Measurements from ENCODE around the gene IL26. TPM values are rescaled to one million over a fixed set of nuclear protein-coding genes. Genes with fewer than 3 reads are reported as not detected.

IL26 gene
- total RNA-seq, 8 experiments from 2014 or later: not detected

- 17 to 100% (median 87%) methylated on average over 1 to 2 of the region's 2 CpGs for whole genome bisulfite sequencing, 10 experiments
- in situ Hi-C loops (cut with MboI; ENCODE audit: low pct_unique_long_range_greater_than_20kb in 2 of 9, low sequenced_read_pairs in 9 of 9, unreplicated experiment in 9 of 9): no loop called here
- no peak for ATAC-seq (replicated peaks in 6 of 8)
Measured at GRCh38 chr12:68235576-68235975, 10.0 kb upstream of the IL26 start.

GRCh38 chr12:68234140-68234539, 8.5 kb upstream of the IL26 start:
- H3K4me3 ChIP-seq: no peak overlapping the region
- H3K4me1 ChIP-seq (replicated peaks in 1 of 2): no peaks in the 10 kb centered on the region
- H3K27ac ChIP-seq: no peak overlapping the region
- 40 to 100% (median 61%) methylated on average over 1 to 2 of the region's 2 CpGs; no CpG with 5 or more reads in 4 of the 10 experiments for WGBS, 10 experiments
- ATAC-seq (replicated peaks in 6 of 8): no peak
- in situ Hi-C loops (cut with MboI; ENCODE audit: low pct_unique_long_range_greater_than_20kb in 2 of 9, low sequenced_read_pairs in 9 of 9, unreplicated experiment in 9 of 9): no loop called here

More at GRCh38 chr12:68235576-68235975, 10.0 kb upstream of the IL26 start:
- no peaks in the 10 kb centered on the region for H3K4me1 ChIP-seq (replicated peaks in 1 of 2)
- no peak overlapping the region for H3K27ac ChIP-seq
- H3K4me3 ChIP-seq: no peak overlapping the region

- no peaks in the 10 kb centered on the region for H3K4me1 ChIP-seq (replicated peaks in 1 of 2)
- no peak overlapping the region for H3K4me3 ChIP-seq
- no peak overlapping the region for H3K27ac ChIP-seq
- no peak for ATAC-seq (replicated peaks in 6 of 8)
- 19 to 87% (median 61%) methylated on average over 3 to 5 of the region's 5 CpGs for WGBS, 10 experiments
- in situ Hi-C loops (cut with MboI; ENCODE audit: low pct_unique_long_range_greater_than_20kb in 2 of 9, low sequenced_read_pairs in 9 of 9, unreplicated experiment in 9 of 9): no loop called here
Measured at GRCh38 chr12:68233498-68233897, 7.9 kb upstream of the IL26 start.

GRCh38 chr12:68231691-68232090, 6.1 kb upstream of the IL26 start:
- H3K4me3 ChIP-seq: no peak overlapping the region
- no peak for ATAC-seq (replicated peaks in 6 of 8)
- in situ Hi-C loops (cut with MboI; ENCODE audit: low pct_unique_long_range_greater_than_20kb in 2 of 9, low sequenced_read_pairs in 9 of 9, unreplicated experiment in 9 of 9): no loop called here
- WGBS, 10 experiments: 0 to 88% (median 68%) methylated on average over 1 to 3 of the region's 3 CpGs; no CpG with 5 or more reads in 3 of the 10 experiments
- no peak overlapping the region for H3K27ac ChIP-seq
- H3K4me1 ChIP-seq (replicated peaks in 1 of 2): no peaks in the 10 kb centered on the region

GRCh38 chr12:68231229-68231628, 5.6 kb upstream of the IL26 start:
- in situ Hi-C loops (cut with MboI; ENCODE audit: low pct_unique_long_range_greater_than_20kb in 2 of 9, low sequenced_read_pairs in 9 of 9, unreplicated experiment in 9 of 9): no loop called here
- ATAC-seq (replicated peaks in 6 of 8): no peak
- no peak overlapping the region for H3K27ac ChIP-seq

GRCh38 chr12:68229956-68230355, 4.3 kb upstream of the IL26 start:
- 0 to 100% (median 50%) methylated on average over 1 to 2 of the region's 2 CpGs; no CpG with 5 or more reads in 2 of the 10 experiments for WGBS, 10 experiments
- in situ Hi-C loops (cut with MboI; ENCODE audit: low pct_unique_long_range_greater_than_20kb in 2 of 9, low sequenced_read_pairs in 9 of 9, unreplicated experiment in 9 of 9): loop anchor here in 2 of 9 experiments (10.0 kb wide), 2 partner anchors 75 to 85 kb away; no protein-coding TSS in a partner anchor
- H3K4me1 ChIP-seq (replicated peaks in 1 of 2): no peaks in the 10 kb centered on the region
- H3K27ac ChIP-seq: no peak overlapping the region
- ATAC-seq (replicated peaks in 6 of 8): no peak
- no peak overlapping the region for H3K4me3 ChIP-seq

More at GRCh38 chr12:68231229-68231628, 5.6 kb upstream of the IL26 start:
- Histone ChIP-seq H3K4me3 (no peak overlapping the region), H3K4me1 (replicated peaks in 1 of 2) (no peaks in the 10 kb centered on the region)

GRCh38 chr12:68227356-68227755, 1.7 kb upstream of the IL26 start:
- in situ Hi-C loops (cut with MboI; ENCODE audit: low pct_unique_long_range_greater_than_20kb in 2 of 9, low sequenced_read_pairs in 9 of 9, unreplicated experiment in 9 of 9): loop anchor here in 2 of 9 experiments (10.0 kb wide), 2 partner anchors 77 to 87 kb away; no protein-coding TSS in a partner anchor
- no peak for ATAC-seq (replicated peaks in 6 of 8)
- 35 to 100% (median 71%) methylated on average over 2 to 3 of the region's 3 CpGs; no CpG with 5 or more reads in 2 of the 10 experiments for WGBS, 10 experiments

GRCh38 chr12:68224613-68225285, 861 bp downstream of the IL26 start:
- 0 to 100% (median 90%) methylated on average over 1 to 3 of the region's 3 CpGs for WGBS, 10 experiments
- H3K27ac ChIP-seq: no peak overlapping the region
- H3K4me1 ChIP-seq (replicated peaks in 1 of 2): no peaks in the 10 kb centered on the region
- H3K4me3 ChIP-seq: no peak overlapping the region
- peak in 1 of 8 experiments; percentile 71 for ATAC-seq (replicated peaks in 6 of 8)
- in situ Hi-C loops (cut with MboI; ENCODE audit: low pct_unique_long_range_greater_than_20kb in 2 of 9, low sequenced_read_pairs in 9 of 9, unreplicated experiment in 9 of 9): loop anchor here in 2 of 9 experiments (10.0 kb wide), 2 partner anchors 80 to 90 kb away; no protein-coding TSS in a partner anchor

More at GRCh38 chr12:68227356-68227755, 1.7 kb upstream of the IL26 start:
- Histone ChIP-seq H3K4me3 (no peak overlapping the region), H3K4me1 (replicated peaks in 1 of 2) (no peaks in the 10 kb centered on the region), H3K27ac (no peak overlapping the region)

- WGBS, 10 experiments: 0 to 20% (median 2%) methylated on average over 1 to 12 of the region's 12 CpGs
- in situ Hi-C loops (cut with MboI; ENCODE audit: low pct_unique_long_range_greater_than_20kb in 2 of 9, low sequenced_read_pairs in 9 of 9, unreplicated experiment in 9 of 9): loop anchor here in 2 of 9 experiments (10.0 kb wide), 2 partner anchors 82 to 92 kb away; no protein-coding TSS in a partner anchor
Measured at GRCh38 chr12:68223067-68223747, 2.4 kb downstream of the IL26 start.

GRCh38 chr12:68222326-68222725, 3.3 kb downstream of the IL26 start:
- 28 to 83% (median 67%) methylated on average over 1 to 6 of the region's 6 CpGs; no CpG with 5 or more reads in 1 of the 10 experiments for WGBS, 10 experiments
- in situ Hi-C loops (cut with MboI; ENCODE audit: low pct_unique_long_range_greater_than_20kb in 2 of 9, low sequenced_read_pairs in 9 of 9, unreplicated experiment in 9 of 9): loop anchor here in 2 of 9 experiments (10.0 kb wide), 2 partner anchors 82 to 92 kb away; no protein-coding TSS in a partner anchor
- peak in 1 of 8 experiments; percentile 21 for ATAC-seq (replicated peaks in 6 of 8)

More at GRCh38 chr12:68223067-68223747, 2.4 kb downstream of the IL26 start:
- Histone ChIP-seq H3K4me3 (no peak overlapping the region), H3K27ac (no peak overlapping the region), H3K4me1 (replicated peaks in 1 of 2) (no peaks in the 10 kb centered on the region)
- peak; percentile 94 to 100 (median 98) for ATAC-seq (replicated peaks in 6 of 8)

GRCh38 chr12:68221497-68221896, 4.1 kb downstream of the IL26 start:
- H3K4me3 ChIP-seq: no peak overlapping the region
- no peak overlapping the region for H3K27ac ChIP-seq
- no peaks in the 10 kb centered on the region for H3K4me1 ChIP-seq (replicated peaks in 1 of 2)
- in situ Hi-C loops (cut with MboI; ENCODE audit: low pct_unique_long_range_greater_than_20kb in 2 of 9, low sequenced_read_pairs in 9 of 9, unreplicated experiment in 9 of 9): loop anchor here in 2 of 9 experiments (10.0 kb wide), 2 partner anchors 83 to 93 kb away; no protein-coding TSS in a partner anchor
- WGBS, 10 experiments: 80 to 100% (median 100%) methylated on average over 1 of the region's 1 CpG; no CpG with 5 or more reads in 3 of the 10 experiments
- no peak for ATAC-seq (replicated peaks in 6 of 8)

More at GRCh38 chr12:68222326-68222725, 3.3 kb downstream of the IL26 start:
- Histone ChIP-seq H3K4me1 (replicated peaks in 1 of 2) (no peaks in the 10 kb centered on the region), H3K27ac (no peak overlapping the region), H3K4me3 (no peak overlapping the region)

- 56 to 100% (median 83%) methylated on average over 1 to 2 of the region's 2 CpGs; no CpG with 5 or more reads in 3 of the 10 experiments for WGBS, 10 experiments
- Histone ChIP-seq H3K4me3 (no peak overlapping the region), H3K4me1 (replicated peaks in 1 of 2) (peaks cover 4 to 6% of the 10 kb centered on the region in 2 donors), H3K27ac (no peak overlapping the region)
- in situ Hi-C loops (cut with MboI; ENCODE audit: low pct_unique_long_range_greater_than_20kb in 2 of 9, low sequenced_read_pairs in 9 of 9, unreplicated experiment in 9 of 9): no loop called here
- no peak for ATAC-seq (replicated peaks in 6 of 8)
Measured at GRCh38 chr12:68210875-68211274, 14.7 kb downstream of the IL26 start.
